Heart right ventricle (tissue), 16 donors: ENCODE data around the gene ZNF319. TPM values are rescaled to one million over a fixed set of nuclear protein-coding genes. Genes with fewer than 3 reads are reported as not detected.

Experiments
- ATAC-seq, 8 donors: fragments of 200-7000 bp; cut with Tn5 transposase; one replicate each; pipeline ENCODE4 v1.9.1; 2020; ENCODE audit warnings: mild to moderate bottlenecking in 8 of 8, moderate library complexity in 8 of 8, moderate number of reproducible peaks in 1 of 8
- DNase-seq, 2 donors: peaks; one replicate each; pipeline ENCODE4 v3.0.0-alpha.2; 2020
- H3K27ac ChIP-seq, 10 donors: fragments of 200-600 bp; sonication (generic) in 2 of 10; one replicate each; pipeline versions ENCODE4 v1.5.0 to v1.8.0; 2020 to 2022; ENCODE audit warnings: mild to moderate bottlenecking in 3 of 10
- H3K27me3 ChIP-seq, 7 donors: fragments of 200-600 bp; one replicate each; pipeline ENCODE4 v1.8.0; 2021 to 2022; ENCODE audit warnings: mild to moderate bottlenecking in 2 of 7
- H3K36me3 ChIP-seq, 9 donors: fragments of 200-600 bp; sonication (generic) in 1 of 9; one replicate each; pipeline versions ENCODE4 v1.5.0 to v1.8.0; 2020 to 2022; ENCODE audit warnings: mild to moderate bottlenecking in 2 of 9
- H3K4me1 ChIP-seq, 9 donors: fragments of 200-600 bp; sonication (generic) in 1 of 9; one replicate each; pipeline versions ENCODE4 v1.5.0 to v1.8.0; 2020 to 2022; ENCODE audit warnings: mild to moderate bottlenecking in 4 of 9
- H3K4me3 ChIP-seq, 10 donors: fragments of 200-600 bp; sonication (generic) in 2 of 10; one replicate each; pipeline versions ENCODE4 v1.5.0 to v1.8.0; 2020 to 2022; ENCODE audit warnings: mild to moderate bottlenecking in 7 of 10, moderate library complexity in 2 of 10
- H3K9me3 ChIP-seq, 11 donors: fragments of 200-600 bp in 10 of 11; sonication (generic) in 2 of 11; one replicate each; pipeline versions ENCODE4 v1.5.0 to v1.8.0; 2013 to 2022; ENCODE audit warnings: mild to moderate bottlenecking in 2 of 11, control low read depth in 1 of 11, moderate library complexity in 1 of 11
- WGBS, 2 donors: extraction: QIAGEN DNeasy Blood & Tissue Kit; methylation state at CpG; one replicate each; pipeline ENCODE4 v1.1.7; 2013; ENCODE audit warnings: inconsistent platforms in 1 of 2; 5-methylcytosine and 5-hydroxymethylcytosine counted together
- intact Hi-C, 10 donors: fragments of 100-400 bp; cut with DNase I; formaldehyde crosslinking; loops; one replicate each; pipeline versions ENCODE4 v1.11.1 to v1.14.2; 2022
- polyA plus RNA-seq, 2 donors: library from polyadenylated mRNA; stranded (reverse); fragments of 200-250 nt; gene quantifications; one replicate each; pipeline ENCODE4 v1.2.3, GENCODE V29; 2013
- total RNA-seq, 10 donors: library from RNA; stranded (reverse); fragmentation: NEBNext Ultra II Directional in 3 of 10; extraction: Animal tissue kit (Norgen Biotek cat#: 25700) in 3 of 10; gene quantifications; one replicate each; pipeline versions ENCODE4 v1.2.1 to v1.2.4, GENCODE V29; 2021 to 2023
- TF ChIP-seq, protein P1 (sequence below), 9 donors: fragments of 200-600 bp; sonication (generic) in 2 of 9; IDR thresholded peaks; one replicate each; pipeline versions ENCODE4 v1.5.0 to v1.8.0; 2021 to 2022; ENCODE audit warnings: antibody characterized with exemption in 9 of 9, mild to moderate bottlenecking in 5 of 9, moderate library complexity in 1 of 9
- donor health status: Arrhythmogenic right ventricular cardiomyopathy.
- donor health status: ischemic (EF 13 %, LVEDD 7.1; RV severe dilation, severe dysfunction).
- donor health status: healthy with polysubstance abuse.
- donor health status: DM: no; HTN: yes; CAD: no.
- donor health status: DM: no; HTN: no; CAD: no.
- donor health status: ischemic (EF 25% LVEDD 6.9; RV normal size, moderate dysfunction).
- donor health status: ischemic (EF 25% LVEDD 5.7; RV mildly dilated, moderate dysfunction).
- donor health status: healthy.
- donor health status: DM: yes; HTN: yes; CAD: no.
- donor health status: Ischemic cardiomyopathy.
- donor health status: ischemic (EF 35%, LVEDD 5.7; RV mildly dilated, moderate dysfunction).
- donor health status: nonischemic (EF 11% LVEDD 7.7; RV severe dilation, severe dysfunction).
- donor health status: DM: yes; HTN: yes; CAD: no.
- donor health status: PGD.
- donor health status: ischemic (EF 29% LVEDD 5.4; RV normal size, mild dysfunction).
- donor health status: nonischemic (EF 23%, LVEDD 6.1; RV moderate dilation, normal function).

The ZNF319 gene
- total and polyA plus RNA-seq, 12 donors = 3.5 to 11.3 (median 7.5) TPM

DNA sequence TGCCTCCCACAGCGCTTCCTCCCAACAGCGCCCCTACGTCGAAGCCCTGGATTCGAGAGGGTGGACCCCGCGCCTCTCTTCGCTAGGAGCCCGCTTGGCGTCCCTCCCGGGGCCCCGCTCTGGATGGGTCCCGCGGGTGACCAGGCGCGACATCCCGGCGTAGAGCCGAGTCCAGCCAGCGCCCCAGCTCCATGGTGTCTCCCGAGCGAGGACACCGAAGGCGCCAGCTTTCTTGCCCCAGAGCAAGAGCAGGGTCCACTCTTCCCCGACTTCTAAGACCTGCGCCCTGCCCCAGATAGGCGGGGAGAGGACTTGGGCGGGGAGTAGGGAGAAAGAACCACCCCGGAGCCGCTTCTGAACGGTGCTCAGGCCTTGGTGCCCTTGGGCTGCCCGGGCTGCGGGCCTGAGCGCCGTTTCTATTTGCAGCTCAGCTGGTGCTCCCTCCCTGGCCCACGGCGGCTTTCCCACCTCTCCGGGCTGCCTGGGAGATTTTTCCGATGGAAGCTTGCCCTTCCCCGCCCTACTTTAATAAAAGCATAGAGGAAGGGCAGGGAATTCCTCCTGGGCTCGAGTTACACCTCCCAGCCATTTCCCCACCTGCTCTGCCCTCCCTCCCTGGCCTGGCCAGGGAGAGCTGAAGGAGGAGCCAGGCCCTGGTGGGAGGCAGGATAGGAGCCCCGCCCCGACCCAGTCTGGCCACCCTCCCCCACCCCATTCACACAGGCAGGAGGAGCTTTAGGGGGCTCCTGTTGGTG is 26.9 kb upstream of the ZNF319 start:
- intact Hi-C loops = loop anchor here in 6 of 10 donors (2.0 to 10.0 kb wide), 4 partner anchors 53 to 167 kb away; partner anchors contain the start of genes CSNK2A2 (in 4 of the 6) and CFAP20 (in 1 of the 6)
- TF ChIP-seq, protein P1, sequence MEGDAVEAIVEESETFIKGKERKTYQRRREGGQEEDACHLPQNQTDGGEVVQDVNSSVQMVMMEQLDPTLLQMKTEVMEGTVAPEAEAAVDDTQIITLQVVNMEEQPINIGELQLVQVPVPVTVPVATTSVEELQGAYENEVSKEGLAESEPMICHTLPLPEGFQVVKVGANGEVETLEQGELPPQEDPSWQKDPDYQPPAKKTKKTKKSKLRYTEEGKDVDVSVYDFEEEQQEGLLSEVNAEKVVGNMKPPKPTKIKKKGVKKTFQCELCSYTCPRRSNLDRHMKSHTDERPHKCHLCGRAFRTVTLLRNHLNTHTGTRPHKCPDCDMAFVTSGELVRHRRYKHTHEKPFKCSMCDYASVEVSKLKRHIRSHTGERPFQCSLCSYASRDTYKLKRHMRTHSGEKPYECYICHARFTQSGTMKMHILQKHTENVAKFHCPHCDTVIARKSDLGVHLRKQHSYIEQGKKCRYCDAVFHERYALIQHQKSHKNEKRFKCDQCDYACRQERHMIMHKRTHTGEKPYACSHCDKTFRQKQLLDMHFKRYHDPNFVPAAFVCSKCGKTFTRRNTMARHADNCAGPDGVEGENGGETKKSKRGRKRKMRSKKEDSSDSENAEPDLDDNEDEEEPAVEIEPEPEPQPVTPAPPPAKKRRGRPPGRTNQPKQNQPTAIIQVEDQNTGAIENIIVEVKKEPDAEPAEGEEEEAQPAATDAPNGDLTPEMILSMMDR (IDR thresholded peaks at IDR 0.05) = no peak
- H3K4me1 ChIP-seq = peaks cover 37 to 93% (median 83%) of the 10 kb centered on the region in 9 donors

DNA sequence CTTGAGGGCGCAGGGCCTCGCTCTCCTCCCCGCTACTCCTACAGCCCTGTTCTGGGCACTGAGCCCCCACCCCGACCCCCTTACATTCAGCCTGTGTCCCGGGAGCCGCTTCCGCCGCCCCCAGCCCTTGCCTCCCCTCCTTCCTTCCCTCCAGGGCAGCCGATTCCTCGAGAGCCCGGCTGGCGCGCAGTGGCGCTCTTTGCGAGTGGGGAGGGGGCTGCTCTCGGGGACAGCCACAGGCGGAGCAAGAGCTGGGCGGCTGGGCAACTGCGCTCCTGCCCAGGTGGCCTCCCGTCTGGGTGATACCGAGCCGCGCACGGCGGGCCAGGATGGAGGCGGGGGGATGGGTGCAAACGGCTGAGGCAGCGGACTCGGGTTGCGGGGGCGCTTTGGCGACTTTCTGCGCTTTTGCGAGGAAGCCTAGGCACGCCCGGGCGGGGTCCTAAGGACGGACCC is 26.3 kb upstream of the ZNF319 start:
- Histone ChIP-seq H3K9me3 (no peaks in the 10 kb centered on the region), H3K4me1 (peaks cover 39 to 93% (median 83%) of the 10 kb centered on the region in 9 donors), H3K27me3 (peaks cover 0 to 43% (median 0%) of the 10 kb centered on the region in 7 donors), H3K4me3 (peak overlapping the region; percentile 60 to 95 (median 89)), H3K36me3 (peaks cover 0 to 6% (median 0%) of the 10 kb centered on the region in 9 donors), H3K27ac (peak overlapping the region; percentile 72 to 99 (median 94))
- WGBS, 2 donors = 1% methylated on average over 38 of the region's 38 CpGs
- intact Hi-C loops = loop anchor here in 6 of 10 donors (2.0 to 10.0 kb wide), 4 partner anchors 54 to 168 kb away; partner anchors contain the start of genes CSNK2A2 (in 4 of the 6) and CFAP20 (in 1 of the 6)
- ATAC-seq (peak in 7 of 8 donors; percentile 1 to 29 (median 13)), DNase-seq (peak in 1 of 2 donors; percentile 42)
- TF ChIP-seq, protein P1 (IDR thresholded peaks at IDR 0.05) = no peak

More for the DNA sequence above, 26.9 kb upstream of the ZNF319 start:
- peak overlapping the region; percentile 60 to 95 (median 89) for H3K4me3 ChIP-seq
- WGBS, 2 donors = 3 to 4% methylated on average over 41 to 43 of the region's 43 CpGs
- H3K9me3 ChIP-seq = no peaks in the 10 kb centered on the region
- ATAC-seq = peak; percentile 30 to 77 (median 64)
- H3K27me3 ChIP-seq = peaks cover 0 to 43% (median 0%) of the 10 kb centered on the region in 7 donors
- DNase-seq = peak; percentile 68 to 72
- H3K36me3 ChIP-seq = peaks cover 0 to 6% (median 0%) of the 10 kb centered on the region in 9 donors
- H3K27ac ChIP-seq = peak overlapping the region; percentile 72 to 99 (median 94)

DNA sequence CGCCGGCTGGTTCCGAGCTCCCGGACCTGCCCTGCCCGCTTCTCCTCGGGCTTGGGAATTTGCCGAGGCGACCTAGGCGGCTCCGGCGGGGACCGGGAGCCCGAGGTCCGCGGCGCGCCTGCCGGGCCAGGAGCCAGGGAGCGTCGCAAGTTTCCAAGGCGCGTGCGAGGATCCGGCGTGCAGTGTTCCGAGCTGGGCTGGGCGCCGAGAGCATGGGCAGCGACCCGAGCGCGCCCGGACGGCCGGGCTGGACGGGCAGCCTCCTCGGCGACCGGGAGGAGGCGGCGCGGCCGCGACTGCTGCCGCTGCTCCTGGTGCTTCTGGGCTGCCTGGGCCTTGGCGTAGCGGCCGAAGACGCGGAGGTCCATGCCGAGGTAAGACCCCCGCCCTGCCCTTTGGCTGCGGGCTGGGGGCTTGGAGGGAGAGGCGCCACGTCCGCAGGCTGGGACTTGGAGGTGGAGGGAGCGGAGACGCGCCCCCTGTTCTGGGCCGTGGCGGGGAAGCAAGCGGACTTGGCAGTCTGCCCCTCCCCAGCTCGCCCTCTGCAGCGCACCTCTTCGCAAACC is 25.8 kb upstream of the ZNF319 start:
- WGBS, 2 donors = 0 to 1% methylated on average over 65 of the region's 65 CpGs
- TF ChIP-seq, protein P1 (IDR thresholded peaks at IDR 0.05) = peak in 3 of 9 donors; percentile 4 to 14 (median 4)
- Histone ChIP-seq H3K9me3 (no peaks in the 10 kb centered on the region), H3K4me1 (peaks cover 39 to 93% (median 82%) of the 10 kb centered on the region in 9 donors), H3K4me3 (peak overlapping the region; percentile 60 to 95 (median 89)), H3K27ac (peak overlapping the region; percentile 72 to 99 (median 94)), H3K27me3 (peaks cover 0 to 43% (median 0%) of the 10 kb centered on the region in 7 donors), H3K36me3 (peaks cover 0 to 6% (median 0%) of the 10 kb centered on the region in 9 donors)
- peak in 1 of 2 donors; percentile 73 for DNase-seq
- ATAC-seq = peak; percentile 21 to 50 (median 37)
- intact Hi-C loops = loop anchor here in 6 of 10 donors (2.0 to 10.0 kb wide), 4 partner anchors 55 to 169 kb away; partner anchors contain the start of genes CSNK2A2 (in 4 of the 6) and CFAP20 (in 1 of the 6)
